ENCODE data around the gene IBTK. TPM values are rescaled to one million over a fixed set of nuclear protein-coding genes. Genes with fewer than 3 reads are reported as not detected.

Gene IBTK
- polyA plus RNA-seq, 1 donor = 56.8 TPM

Other genes with a start within 250 kb of the IBTK start
- 29.1 TPM for gene TPBG, start 116.1 kb upstream of the IBTK start, polyA plus RNA-seq (ENCODE audit: insufficient read length)

Measured in left kidney (tissue), 1 donor.